CD4-positive, alpha-beta T cell treated with Interleukin-21 for 1 hour (primary cell): ENCODE data around the gene PADI4.

Experiments used
- DNase-seq: peaks from one replicate; pipeline ENCODE4 v3.0.0-alpha.2; 2020

The PADI4 gene

GRCh38 chr1:17351598-17352324, 43.8 kb downstream of the PADI4 start:
- DNase-seq, result no peak

GRCh38 chr1:17352419-17352909, 44.5 kb downstream of the PADI4 start:
- DNase-seq, result no peak

GRCh38 chr1:17355898-17356297, 47.9 kb downstream of the PADI4 start:
- DNase-seq, result peak; percentile 9

GRCh38 chr1:17356387-17357026, 48.5 kb downstream of the PADI4 start:
- DNase-seq, result no peak

- no peak for DNase-seq
These were observed 50.6 kb downstream of the PADI4 start for GRCh38 chr1:17358557-17358956.

- no peak for DNase-seq
These were observed 51.0 kb downstream of the PADI4 start for GRCh38 chr1:17359031-17359430.

GRCh38 chr1:17359808-17360207, 51.8 kb downstream of the PADI4 start:
- DNase-seq, result no peak

- no peak for DNase-seq
These were observed 52.4 kb downstream of the PADI4 start for GRCh38 chr1:17360272-17360956.

- DNase-seq, result no peak
These were observed 53.7 kb downstream of the PADI4 start for GRCh38 chr1:17361687-17362086.

GRCh38 chr1:17363351-17363750, 55.4 kb downstream of the PADI4 start:
- DNase-seq, result no peak

- DNase-seq, result no peak
These were observed 55.8 kb downstream of the PADI4 start for GRCh38 chr1:17363771-17364170.

GRCh38 chr1:17365293-17365692, 57.3 kb downstream of the PADI4 start:
- DNase-seq, result no peak

- no peak for DNase-seq
These were observed 61.5 kb downstream of the PADI4 start for GRCh38 chr1:17369466-17369865.

- no peak for DNase-seq
These were observed 62.6 kb downstream of the PADI4 start for GRCh38 chr1:17370618-17371017.

- no peak for DNase-seq
These were observed 63.9 kb downstream of the PADI4 start, which contains the start of gene PADI6 for GRCh38 chr1:17371896-17372295. PADI6 (plus strand) TSS chr1:17372196; CDS start chr1:17372246, 50 bp downstream.

- DNase-seq, result no peak
These were observed 65.0 kb downstream of the PADI4 start for GRCh38 chr1:17372955-17373354.

GRCh38 chr1:17375651-17376050, 67.7 kb downstream of the PADI4 start:
- no peak for DNase-seq

- no peak for DNase-seq
These were observed 69.4 kb downstream of the PADI4 start for GRCh38 chr1:17377325-17377953.

GRCh38 chr1:17381161-17381560, 73.2 kb downstream of the PADI4 start:
- DNase-seq, result no peak

GRCh38 chr1:17392199-17392740, 84.3 kb downstream of the PADI4 start:
- DNase-seq, result no peak

- DNase-seq, result no peak
These were observed 85.2 kb downstream of the PADI4 start for GRCh38 chr1:17393230-17393629.

GRCh38 chr1:17397910-17398695, 90.1 kb downstream of the PADI4 start:
- DNase-seq, result no peak
